Neural cell (in vitro differentiated cells): Measurements from ENCODE around the gene LLGL2.

Source experiments
- EP300 ChIP-seq: fragments of 450-650 bp; conservative IDR thresholded peaks from 2 replicates; pipeline ENCODE4 v1.6.1; 2014; ENCODE audit warnings: antibody characterized with exemption, mild to moderate bottlenecking, moderate library complexity; ENCODE audit not compliant: poor library complexity, severe bottlenecking
- EZH2 ChIP-seq: fragments of 200-600, 300-800 bp; shearing (Covaris generic), sonication (generic); IDR thresholded peaks from 2 replicates; pipeline ENCODE4 v1.6.1; 2014; ENCODE audit warnings: antibody characterized with exemption, low read length, borderline replicate concordance, mild to moderate bottlenecking; ENCODE audit not compliant: insufficient read depth, poor library complexity, severe bottlenecking
- RAD21 ChIP-seq: fragments of 450-650 bp; conservative IDR thresholded peaks from 2 replicates; pipeline ENCODE4 v1.6.1; 2014; ENCODE audit warnings: antibody characterized with exemption, mild to moderate bottlenecking, moderate library complexity
- TAF1 ChIP-seq: IDR thresholded peaks from 2 replicates; pipeline ENCODE4 v1.6.1; 2012; ENCODE audit warnings: low read depth
- TF ChIP-seq, protein P1 (sequence below): fragments of 450-650 bp; IDR thresholded peaks from 2 replicates; pipeline ENCODE4 v1.5.1; 2014; ENCODE audit warnings: antibody characterized with exemption, mild to moderate bottlenecking, moderate library complexity; ENCODE audit not compliant: poor library complexity, severe bottlenecking

DNA sequence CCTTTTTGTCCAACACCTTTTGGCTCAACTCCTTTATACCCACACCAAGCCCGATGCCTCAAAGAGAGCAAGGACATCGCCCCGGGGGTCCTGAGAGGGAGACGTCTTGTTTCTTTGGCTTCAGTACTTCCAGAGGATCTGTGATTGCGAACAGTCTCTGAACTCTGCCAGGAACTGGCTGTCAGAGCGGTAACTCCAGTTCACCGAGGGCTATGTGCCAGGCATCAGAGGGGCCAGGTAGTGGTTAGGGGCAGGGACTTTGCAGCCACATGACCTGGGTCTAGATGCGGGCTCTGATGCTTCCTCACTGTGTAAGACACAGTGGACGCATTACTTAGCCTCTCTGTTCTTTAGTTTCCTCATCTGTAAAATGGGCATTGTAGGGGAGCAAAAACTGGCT lies 21.6 kb downstream of the LLGL2 start:
- TF ChIP-seq EP300 (no peak), EZH2 (no peak), RAD21 (no peak), TAF1 (no peak)
- TF ChIP-seq, protein P1, sequence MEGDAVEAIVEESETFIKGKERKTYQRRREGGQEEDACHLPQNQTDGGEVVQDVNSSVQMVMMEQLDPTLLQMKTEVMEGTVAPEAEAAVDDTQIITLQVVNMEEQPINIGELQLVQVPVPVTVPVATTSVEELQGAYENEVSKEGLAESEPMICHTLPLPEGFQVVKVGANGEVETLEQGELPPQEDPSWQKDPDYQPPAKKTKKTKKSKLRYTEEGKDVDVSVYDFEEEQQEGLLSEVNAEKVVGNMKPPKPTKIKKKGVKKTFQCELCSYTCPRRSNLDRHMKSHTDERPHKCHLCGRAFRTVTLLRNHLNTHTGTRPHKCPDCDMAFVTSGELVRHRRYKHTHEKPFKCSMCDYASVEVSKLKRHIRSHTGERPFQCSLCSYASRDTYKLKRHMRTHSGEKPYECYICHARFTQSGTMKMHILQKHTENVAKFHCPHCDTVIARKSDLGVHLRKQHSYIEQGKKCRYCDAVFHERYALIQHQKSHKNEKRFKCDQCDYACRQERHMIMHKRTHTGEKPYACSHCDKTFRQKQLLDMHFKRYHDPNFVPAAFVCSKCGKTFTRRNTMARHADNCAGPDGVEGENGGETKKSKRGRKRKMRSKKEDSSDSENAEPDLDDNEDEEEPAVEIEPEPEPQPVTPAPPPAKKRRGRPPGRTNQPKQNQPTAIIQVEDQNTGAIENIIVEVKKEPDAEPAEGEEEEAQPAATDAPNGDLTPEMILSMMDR = no peak
